Left colon (tissue), 2 donors: ENCODE results near the gene TPT1. TPM values are rescaled to one million over a fixed set of nuclear protein-coding genes. Genes with fewer than 3 reads are reported as not detected.

Experiments
- ATAC-seq: fragments of 200-7000 bp; cut with Tn5 transposase; one replicate; pipeline ENCODE4 v1.9.1; 2020; ENCODE audit warnings: mild to moderate bottlenecking, moderate library complexity
- DNase-seq, 2 donors: peaks; one replicate each; pipeline ENCODE4 v3.0.0-alpha.2; 2020
- intact Hi-C, 2 donors: fragments of 100-400 bp; cut with DNase I in 1 of 2; cut with micrococcal nuclease in 1 of 2; formaldehyde crosslinking; loops; one replicate each; pipeline versions ENCODE4 v1.11.2 to v1.14.0; 2022; cut with DNase I, micrococcal nuclease
- total RNA-seq, 2 donors: library from RNA; stranded (reverse); fragmentation: NEBNext Ultra II Directional; extraction: Animal tissue kit (Norgen Biotek cat#: 25700); gene quantifications; one replicate each; pipeline ENCODE4 v1.2.1, GENCODE V29; 2021
- donor health status: DM: no; HTN: no; CAD: no.
- donor health status: DM: yes; HTN: yes; CAD: no.

Gene TPT1
- total RNA-seq, 2 donors from 2014 or later, result 3,363 to 4,788 TPM

DNA sequence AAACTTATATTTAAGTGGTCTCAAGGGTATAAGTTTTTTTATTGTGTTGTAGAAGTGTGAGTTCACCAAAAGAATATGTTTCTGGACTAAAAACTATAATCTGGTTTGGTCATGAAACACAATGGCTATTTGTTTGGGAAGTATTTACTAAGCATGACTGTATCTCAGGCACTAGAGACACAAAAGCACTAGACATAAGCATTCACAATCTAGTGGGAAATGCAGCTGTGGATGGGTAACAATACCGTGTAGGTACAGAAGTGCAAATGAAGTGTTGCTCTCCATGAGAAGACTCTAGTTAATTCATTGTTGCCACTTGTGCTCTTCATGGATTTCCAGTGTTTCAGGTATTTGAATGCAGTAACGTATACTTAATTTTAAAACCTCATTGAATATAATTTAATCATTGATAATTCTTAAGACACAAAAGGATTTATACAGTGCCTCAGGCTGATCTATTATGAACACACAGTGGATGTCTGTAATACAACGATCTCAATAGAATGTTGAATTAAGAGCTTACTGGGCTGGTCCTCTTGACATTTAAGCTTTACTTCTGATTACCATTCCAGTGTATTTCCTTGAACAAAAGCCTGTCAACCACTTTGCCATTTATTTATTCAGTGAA, 50.9 kb downstream of the TPT1 start:
- intact Hi-C loops, result loop anchor here (10.0 kb wide), 2 partner anchors 95 to 245 kb away; no protein-coding TSS in a partner anchor
- DNase-seq (no peak), ATAC-seq (no peak)

Other genes starting within 250 kb of the TPT1 start
- gene GTF2F2, start 220.7 kb downstream of the TPT1 start, total RNA-seq, result 10 to 100 TPM; 17.4 to 19.0 TPM
- gene KCTD4, start 140.1 kb downstream of the TPT1 start, total RNA-seq, result under 1 TPM in 1 of 2 donors, not detected in 1; 0.45 TPM
- gene SLC25A30, start 77.2 kb upstream of the TPT1 start, total RNA-seq, result 10 to 100 TPM; 11.8 to 13.5 TPM
- 10 to 100 TPM; 47.7 to 53.7 TPM for gene COG3, start 123.8 kb upstream of the TPT1 start, total RNA-seq